ENCODE results near the gene ACAA2. TPM values are rescaled to one million over a fixed set of nuclear protein-coding genes. Genes with fewer than 3 reads are reported as not detected.

Gene ACAA2
- total RNA-seq, 1 donor from 2014 or later, result 91.9 TPM

DNA sequence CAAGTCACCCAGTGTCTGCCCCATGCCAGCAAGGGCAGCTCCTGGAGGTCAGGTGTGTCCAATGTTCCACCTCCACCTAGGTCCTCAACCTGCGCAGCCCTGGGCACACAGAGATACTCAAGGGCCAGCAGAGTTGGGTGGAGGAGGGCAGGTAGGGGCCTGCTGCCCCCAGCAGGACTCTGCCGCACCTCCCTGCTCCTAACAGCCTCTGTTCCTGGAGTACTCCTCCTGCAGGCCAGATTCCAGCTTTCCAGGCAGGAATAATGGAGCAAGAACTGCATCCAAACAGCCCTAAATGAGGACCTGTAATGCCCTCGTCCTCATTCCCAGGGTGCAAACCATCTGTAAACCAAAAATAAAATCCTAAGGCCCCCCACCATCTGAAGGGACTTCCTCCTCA is 44.4 kb upstream of the ACAA2 start:
- DNase-seq (ENCODE audit: low spot score), result peak; percentile 27

DNA sequence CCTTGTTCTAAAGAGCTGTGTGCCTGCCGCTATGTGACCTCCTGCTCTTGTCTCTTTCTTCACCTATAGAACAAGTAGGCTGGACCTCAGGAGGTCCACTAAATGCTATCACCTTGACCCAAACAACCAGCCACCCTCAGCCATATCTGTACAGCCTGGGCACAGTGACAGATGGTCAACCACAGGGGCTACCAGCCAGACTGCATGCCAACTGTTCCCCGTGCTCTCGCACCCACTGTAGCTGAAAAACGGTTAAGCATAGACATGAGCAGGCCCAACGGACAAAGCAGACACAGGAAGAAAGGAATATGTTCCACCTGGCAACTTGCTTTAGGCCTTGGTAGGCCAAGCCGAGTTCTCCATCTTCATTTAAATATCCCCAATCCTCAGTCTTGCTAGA is 43.2 kb upstream of the ACAA2 start:
- DNase-seq (ENCODE audit: low spot score), result no peak
- Mint-ChIP-seq H3K36me3 (no peaks in the 10 kb centered on the region), H3K27ac (no peak overlapping the region), H3K9me3 (no peaks in the 10 kb centered on the region), H3K4me1 (peaks cover 15% of the 10 kb centered on the region), H3K27me3 (ENCODE audit: insufficient read depth, low read depth) (peaks cover 4% of the 10 kb centered on the region), H3K4me3 (no peak overlapping the region)
- no peak for TF ChIP-seq EZH2phosphoT487 (IDR thresholded peaks at IDR 0.05)
- no peak for TF ChIP-seq EZH2 (IDR thresholded peaks at IDR 0.05)
- TF ChIP-seq, protein P1, sequence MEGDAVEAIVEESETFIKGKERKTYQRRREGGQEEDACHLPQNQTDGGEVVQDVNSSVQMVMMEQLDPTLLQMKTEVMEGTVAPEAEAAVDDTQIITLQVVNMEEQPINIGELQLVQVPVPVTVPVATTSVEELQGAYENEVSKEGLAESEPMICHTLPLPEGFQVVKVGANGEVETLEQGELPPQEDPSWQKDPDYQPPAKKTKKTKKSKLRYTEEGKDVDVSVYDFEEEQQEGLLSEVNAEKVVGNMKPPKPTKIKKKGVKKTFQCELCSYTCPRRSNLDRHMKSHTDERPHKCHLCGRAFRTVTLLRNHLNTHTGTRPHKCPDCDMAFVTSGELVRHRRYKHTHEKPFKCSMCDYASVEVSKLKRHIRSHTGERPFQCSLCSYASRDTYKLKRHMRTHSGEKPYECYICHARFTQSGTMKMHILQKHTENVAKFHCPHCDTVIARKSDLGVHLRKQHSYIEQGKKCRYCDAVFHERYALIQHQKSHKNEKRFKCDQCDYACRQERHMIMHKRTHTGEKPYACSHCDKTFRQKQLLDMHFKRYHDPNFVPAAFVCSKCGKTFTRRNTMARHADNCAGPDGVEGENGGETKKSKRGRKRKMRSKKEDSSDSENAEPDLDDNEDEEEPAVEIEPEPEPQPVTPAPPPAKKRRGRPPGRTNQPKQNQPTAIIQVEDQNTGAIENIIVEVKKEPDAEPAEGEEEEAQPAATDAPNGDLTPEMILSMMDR (IDR thresholded peaks at IDR 0.05), result no peak
- Histone ChIP-seq H3K4me3 (no peak overlapping the region), H3K9me3 (ENCODE audit: low read depth) (no peaks in the 10 kb centered on the region), H2AFZ (replicated peaks) (no peak overlapping the region), H4K20me1 (ENCODE audit: low read depth) (no peaks in the 10 kb centered on the region), H3K4me1 (peaks cover 8% of the 10 kb centered on the region), H3K9ac (no peak overlapping the region), H3K27ac (no peak overlapping the region), H3K27me3 (no peaks in the 10 kb centered on the region), H3K79me2 (ENCODE audit: low read depth) (no peaks in the 10 kb centered on the region), H3K4me2 (no peak overlapping the region), H3K36me3 (no peaks in the 10 kb centered on the region), H3F3A (ENCODE audit: low read depth) (no peaks in the 10 kb centered on the region)

More for the DNA sequence above, 44.4 kb upstream of the ACAA2 start:
- no peaks in the 10 kb centered on the region for H3F3A ChIP-seq (ENCODE audit: low read depth)
- H3K36me3 ChIP-seq, result no peaks in the 10 kb centered on the region
- no peak overlapping the region for H2AFZ ChIP-seq (replicated peaks)
- H3K9ac ChIP-seq, result no peak overlapping the region
- no peaks in the 10 kb centered on the region for H3K9me3 ChIP-seq (ENCODE audit: low read depth)
- H3K4me1 ChIP-seq, result peaks cover 8% of the 10 kb centered on the region
- Mint-ChIP-seq H3K27ac (no peak overlapping the region), H3K4me1 (peaks cover 20% of the 10 kb centered on the region), H3K27me3 (ENCODE audit: insufficient read depth, low read depth) (peaks cover 4% of the 10 kb centered on the region), H3K36me3 (no peaks in the 10 kb centered on the region), H3K9me3 (no peaks in the 10 kb centered on the region), H3K4me3 (no peak overlapping the region)
- H3K27ac ChIP-seq, result no peak overlapping the region
- H4K20me1 ChIP-seq (ENCODE audit: low read depth), result no peaks in the 10 kb centered on the region
- no peaks in the 10 kb centered on the region for H3K27me3 ChIP-seq
- H3K79me2 ChIP-seq (ENCODE audit: low read depth), result no peaks in the 10 kb centered on the region
- no peak overlapping the region for H3K4me3 ChIP-seq
- TF ChIP-seq, protein P1 (IDR thresholded peaks at IDR 0.05), result peak; percentile 31
- no peak for TF ChIP-seq EZH2 (IDR thresholded peaks at IDR 0.05)
- no peak overlapping the region for H3K4me2 ChIP-seq

DNA sequence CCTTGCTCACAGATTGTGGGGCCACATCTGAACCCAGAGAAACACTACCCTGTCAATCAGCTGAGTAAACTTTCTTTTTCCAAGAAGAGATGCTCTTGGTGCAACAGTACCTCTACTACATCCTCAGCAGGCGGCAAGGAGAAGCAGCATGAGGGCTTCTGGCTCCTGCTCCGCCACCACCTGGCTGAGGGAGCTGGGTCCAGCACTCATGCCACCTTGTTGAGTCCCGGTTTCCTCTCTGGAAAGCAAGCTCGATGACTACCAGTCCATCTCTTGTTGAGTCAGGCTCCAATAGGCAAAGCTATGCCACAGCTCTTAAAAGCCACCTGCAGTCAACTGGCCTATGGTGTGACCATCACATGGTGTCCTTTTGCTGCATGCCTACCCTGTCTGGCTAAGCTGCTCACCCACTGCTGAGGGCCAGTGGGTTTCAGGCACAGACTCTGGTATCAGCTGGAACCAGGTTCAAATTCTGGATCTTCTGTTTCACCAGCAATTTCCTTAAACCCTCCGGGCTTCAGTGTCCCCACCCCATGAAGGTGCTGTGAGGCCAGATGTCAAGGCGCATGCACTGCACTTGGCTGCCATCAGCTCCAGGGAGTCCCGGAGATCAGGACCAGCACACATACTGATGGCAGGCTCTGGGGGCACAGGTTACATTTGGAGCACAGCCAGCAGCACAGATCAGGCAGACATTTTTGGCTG is 42.5 kb upstream of the ACAA2 start:
- Histone ChIP-seq H3K4me3 (no peak overlapping the region), H3K9me3 (ENCODE audit: low read depth) (no peaks in the 10 kb centered on the region), H3K27me3 (no peaks in the 10 kb centered on the region), H3K27ac (no peak overlapping the region), H3F3A (ENCODE audit: low read depth) (no peaks in the 10 kb centered on the region), H4K20me1 (ENCODE audit: low read depth) (no peaks in the 10 kb centered on the region), H3K4me2 (no peak overlapping the region), H3K36me3 (no peaks in the 10 kb centered on the region), H3K4me1 (peaks cover 8% of the 10 kb centered on the region), H2AFZ (replicated peaks) (no peak overlapping the region), H3K79me2 (ENCODE audit: low read depth) (no peaks in the 10 kb centered on the region), H3K9ac (no peak overlapping the region)
- Mint-ChIP-seq H3K36me3 (no peaks in the 10 kb centered on the region), H3K9me3 (no peaks in the 10 kb centered on the region), H3K27me3 (ENCODE audit: insufficient read depth, low read depth) (peaks cover 6% of the 10 kb centered on the region), H3K27ac (no peak overlapping the region), H3K4me3 (no peak overlapping the region), H3K4me1 (peaks cover 16% of the 10 kb centered on the region)
- no peak for DNase-seq (ENCODE audit: low spot score)
- TF ChIP-seq, protein P1 (IDR thresholded peaks at IDR 0.05), result no peak
- TF ChIP-seq EZH2 (IDR thresholded peaks at IDR 0.05) (no peak), EZH2phosphoT487 (IDR thresholded peaks at IDR 0.05) (no peak)

Data from neural progenitor cell (in vitro differentiated cells).